Activated CD8-positive, alpha-beta memory T cell treated with anti-CD3 and anti-CD28 coated beads for 36 hours (primary cell): ENCODE results near the gene HMGCLL1. TPM values are rescaled to one million over a fixed set of nuclear protein-coding genes. Genes with fewer than 3 reads are reported as not detected.

Experiments
- CTCF ChIA-PET: fragments of 350-600 bp; sonication (Branson Sonifier 250); formaldehyde crosslinking; loops from one replicate; lab custom pipeline; 2021; ENCODE audit warnings: antibody characterized with exemption; lab: Charles Lee
- POLR2A ChIA-PET: fragments of 350-600 bp; sonication (Branson Sonifier 250); formaldehyde crosslinking; loops from one replicate; lab custom pipeline; 2021; ENCODE audit warnings: antibody characterized with exemption; lab: Charles Lee
- total RNA-seq, 2 experiments: library from RNA; stranded (reverse); gene quantifications; one replicate each; pipeline ENCODE4 v1.2.3, GENCODE V29; 2021

HMGCLL1 gene
- total RNA-seq, 2 experiments from 2014 or later = not detected

DNA sequence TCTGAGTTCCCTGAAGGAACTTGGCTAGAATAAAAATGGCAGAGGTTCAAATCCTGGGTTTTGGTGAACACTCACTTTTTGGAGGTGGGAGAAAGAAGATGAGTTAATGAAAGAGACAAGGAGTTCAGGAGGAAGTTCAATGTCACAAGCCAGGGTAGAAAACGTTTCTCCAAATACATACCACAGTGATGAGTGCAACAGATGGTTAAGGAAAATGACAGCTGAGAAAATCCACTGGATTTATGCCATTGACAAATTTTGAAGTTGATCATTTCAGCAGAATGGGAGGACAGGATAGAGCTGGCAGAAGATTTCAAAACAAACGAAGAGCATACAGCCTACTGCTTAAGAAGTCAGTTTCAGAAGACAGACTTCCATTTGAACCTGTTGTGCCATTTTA, 129.0 kb downstream of the HMGCLL1 start:
- ChIA-PET CTCF (no interaction called here), POLR2A (no interaction called here)

- ChIA-PET CTCF (no interaction called here), POLR2A (no interaction called here)
Measured at GRCh38 chr6:55449225-55449624, 129.8 kb downstream of the HMGCLL1 start.

DNA sequence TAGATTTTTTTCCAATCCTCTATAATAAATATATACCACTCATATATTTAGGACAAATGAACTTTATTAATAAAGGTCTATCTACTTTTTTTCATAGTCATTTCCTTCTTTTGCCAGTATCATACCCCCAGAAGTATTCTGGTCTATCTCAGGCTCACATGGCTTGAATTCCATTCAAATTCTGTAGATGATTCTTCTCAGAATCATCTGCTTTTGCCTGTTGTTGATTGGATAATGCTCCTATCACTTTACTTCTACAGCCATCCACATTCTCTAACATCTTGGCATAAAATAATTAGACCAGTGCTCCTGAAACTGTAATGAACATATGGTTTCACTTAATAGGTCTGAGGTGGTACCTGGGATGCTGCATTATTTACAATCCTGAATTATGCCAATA, 130.5 kb downstream of the HMGCLL1 start:
- POLR2A ChIA-PET = no interaction called here
- CTCF ChIA-PET = no interaction called here

DNA sequence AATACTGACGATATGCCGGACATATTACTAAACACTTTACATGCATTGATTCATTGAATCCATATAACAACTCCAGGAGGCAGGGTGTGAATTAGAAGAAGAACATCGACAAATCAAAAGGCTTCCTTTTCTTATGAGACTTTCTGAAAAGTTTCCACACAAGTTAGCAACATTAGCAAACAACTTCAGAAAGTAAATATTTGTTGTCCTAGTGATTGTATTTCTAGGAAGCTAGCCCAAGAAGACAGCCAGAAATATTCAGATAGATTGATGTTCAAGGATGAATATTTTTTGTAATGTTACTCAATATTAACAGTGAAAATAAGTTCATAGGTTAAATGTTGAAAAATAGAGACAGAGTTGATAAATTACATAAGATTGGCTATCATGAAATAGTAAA, 131.1 kb downstream of the HMGCLL1 start:
- CTCF ChIA-PET = no interaction called here
- POLR2A ChIA-PET = no interaction called here

- POLR2A ChIA-PET = no interaction called here
- CTCF ChIA-PET = no interaction called here
Measured at GRCh38 chr6:55445648-55446204, 133.3 kb downstream of the HMGCLL1 start.

DNA sequence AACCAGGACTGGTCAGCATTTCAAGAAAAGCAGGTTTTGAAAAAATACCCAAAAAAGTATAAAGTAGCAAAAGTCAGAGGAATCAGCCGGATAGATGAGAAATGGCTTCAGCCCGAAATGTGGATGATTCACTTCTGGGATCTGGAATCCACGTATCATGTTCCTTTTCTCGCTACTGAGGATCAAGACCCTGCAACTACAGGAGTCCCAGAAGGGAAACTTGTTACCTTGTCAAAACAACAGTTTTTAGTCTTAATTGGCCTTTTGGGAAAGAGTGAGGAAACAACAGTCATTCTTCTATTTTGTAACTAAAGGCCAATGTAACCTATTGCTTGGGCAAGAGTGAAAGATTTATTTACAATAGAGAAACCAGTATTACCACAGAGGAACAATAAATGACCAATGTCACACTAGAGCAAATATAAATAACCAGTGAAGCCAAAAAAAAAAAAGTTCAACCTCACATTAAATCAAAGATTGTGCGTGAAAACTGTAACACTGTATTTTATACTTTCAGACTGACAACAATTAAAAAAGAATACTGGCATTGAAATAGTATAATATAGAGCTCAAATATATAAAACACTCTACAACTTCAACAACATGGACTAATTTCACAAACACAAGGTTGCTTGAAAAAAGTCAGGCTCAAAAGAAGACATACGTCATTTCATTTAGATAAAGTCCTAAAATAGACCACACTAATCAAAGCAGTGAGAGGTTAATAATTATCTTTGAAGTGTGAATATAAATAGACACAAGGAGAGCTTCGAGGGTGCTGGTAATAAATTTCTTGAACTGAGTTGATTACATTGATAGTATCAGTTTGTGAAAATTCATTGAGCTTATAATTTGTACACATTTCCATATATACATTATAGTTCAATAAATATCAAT, 135.5 kb downstream of the HMGCLL1 start:
- POLR2A ChIA-PET = no interaction called here
- CTCF ChIA-PET = interaction anchor here (0.9 kb wide), 1 partner anchor 9 kb away, joined by 3 read pairs; no protein-coding TSS in a partner anchor

- ChIA-PET CTCF (no interaction called here), POLR2A (no interaction called here)
Measured at GRCh38 chr6:55438203-55438602, 140.8 kb downstream of the HMGCLL1 start.

GRCh38 chr6:55437141-55437540, 141.9 kb downstream of the HMGCLL1 start:
- CTCF ChIA-PET = no interaction called here
- POLR2A ChIA-PET = no interaction called here

GRCh38 chr6:55433446-55434130, 145.4 kb downstream of the HMGCLL1 start:
- CTCF ChIA-PET = no interaction called here

DNA sequence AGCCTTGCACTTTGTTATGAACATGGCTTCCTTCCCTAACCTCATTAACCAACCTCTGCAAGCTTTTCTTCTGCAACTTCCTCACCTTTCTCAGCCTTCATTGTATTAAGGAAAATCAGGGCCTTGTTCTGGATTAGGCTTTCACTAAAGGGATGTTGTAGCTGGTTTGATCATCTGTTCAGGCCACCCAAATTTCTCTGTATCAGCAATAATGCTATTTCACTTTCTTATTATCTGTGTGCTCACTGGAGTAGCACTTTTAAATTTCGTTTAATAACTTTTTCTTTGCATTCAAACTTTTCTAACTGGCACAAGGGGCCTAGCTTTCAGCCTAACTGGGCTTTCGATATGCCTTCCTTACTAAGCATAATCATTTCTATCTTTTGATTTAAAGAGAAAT, 155.1 kb downstream of the HMGCLL1 start:
- ChIA-PET CTCF (no interaction called here), POLR2A (no interaction called here)

More at GRCh38 chr6:55433446-55434130, 145.4 kb downstream of the HMGCLL1 start:
- POLR2A ChIA-PET = no interaction called here

- CTCF ChIA-PET = no interaction called here
- POLR2A ChIA-PET = no interaction called here
Measured at GRCh38 chr6:55410674-55411073, 168.3 kb downstream of the HMGCLL1 start.

DNA sequence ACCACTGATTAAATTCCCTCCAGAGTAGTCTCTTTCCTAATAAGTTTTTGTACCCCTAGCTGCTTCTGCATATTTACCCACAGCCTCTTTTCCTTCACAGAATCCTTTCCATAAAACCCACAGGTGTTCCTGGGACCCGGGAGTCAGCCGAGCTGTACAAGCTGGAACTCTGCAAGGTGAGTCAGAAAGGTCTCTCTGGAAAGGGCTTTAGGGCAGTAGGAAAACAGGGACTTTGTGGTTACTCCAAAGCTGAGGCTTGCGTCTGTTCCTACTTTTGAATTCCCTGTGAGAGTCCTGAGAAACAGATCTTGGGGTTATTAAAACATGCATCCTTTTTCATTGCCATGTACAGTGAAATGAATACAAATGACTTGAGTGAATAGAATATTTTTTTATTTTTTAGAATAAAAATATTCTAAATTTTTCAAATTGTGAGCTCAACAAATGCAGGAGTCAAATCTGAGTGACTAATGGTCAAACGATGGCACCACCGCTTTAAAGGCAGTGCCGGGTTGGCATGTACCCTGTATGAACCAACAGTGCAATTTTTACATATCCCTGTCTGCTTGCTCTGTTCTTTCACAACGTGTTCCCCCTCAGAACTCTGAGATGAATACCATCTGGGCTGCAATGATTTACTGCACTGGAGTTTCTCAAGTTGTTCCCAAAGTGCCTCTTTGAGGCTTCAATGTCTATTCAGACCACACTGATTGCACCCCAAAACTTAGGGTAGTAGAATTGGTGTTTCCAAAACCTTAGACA, 173.3 kb downstream of the HMGCLL1 start:
- POLR2A ChIA-PET = no interaction called here
- CTCF ChIA-PET = no interaction called here

- ChIA-PET POLR2A (no interaction called here), CTCF (no interaction called here)
Measured at GRCh38 chr6:55399351-55399750, 179.6 kb downstream of the HMGCLL1 start.

GRCh38 chr6:55397986-55398385, 181.0 kb downstream of the HMGCLL1 start:
- CTCF ChIA-PET = interaction anchor here (0.8 kb wide), 1 partner anchor 758 kb away, joined by 3 read pairs; no protein-coding TSS in a partner anchor
- POLR2A ChIA-PET = no interaction called here

GRCh38 chr6:55395871-55396270, 183.1 kb downstream of the HMGCLL1 start:
- POLR2A ChIA-PET = no interaction called here
- CTCF ChIA-PET = no interaction called here

DNA sequence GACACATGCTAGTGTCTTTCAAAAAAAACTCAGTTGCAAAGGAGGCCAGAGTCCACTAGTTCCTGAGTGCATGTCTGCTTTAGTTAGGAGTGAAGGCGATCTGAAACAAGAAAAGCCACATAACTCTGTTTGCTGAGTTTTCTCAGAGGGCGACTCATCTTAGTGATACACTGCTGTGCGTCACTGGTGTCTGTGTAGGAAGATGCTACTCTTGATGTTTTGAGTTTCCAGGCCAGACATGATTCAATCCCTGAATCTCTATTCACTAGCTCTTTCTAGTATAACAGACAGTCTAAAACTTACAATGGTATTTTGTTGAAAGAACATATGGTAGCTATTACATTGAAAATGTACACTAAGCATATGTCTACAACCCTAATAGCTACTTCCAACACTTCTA, 190.8 kb downstream of the HMGCLL1 start:
- POLR2A ChIA-PET = no interaction called here
- CTCF ChIA-PET = no interaction called here
